GM23338 (cell line): Measurements from ENCODE around the gene SRP68.

Source experiments
- CREB1 ChIP-seq: fragments of 250-450 bp; sonication (Bioruptor Pico); IDR thresholded peaks from 2 replicates; pipeline ENCODE4 v1.5.0; 2020; ENCODE audit warnings: low read depth, mild to moderate bottlenecking, moderate library complexity
- EZH2 ChIP-seq: fragments of 200-600 bp; sonication (generic); IDR thresholded peaks from one replicate; pipeline ENCODE4 v1.8.0; 2017; ENCODE audit warnings: antibody characterized with exemption, mild to moderate bottlenecking, low read depth; ENCODE audit not compliant: unreplicated experiment
- EZH2phosphoT487 ChIP-seq: fragments of 200-600 bp; sonication (generic); IDR thresholded peaks from one replicate; pipeline ENCODE4 v1.8.1; 2018; ENCODE audit warnings: antibody characterized with exemption; ENCODE audit not compliant: unreplicated experiment
- JUNB ChIP-seq: IDR thresholded peaks from one replicate; pipeline ENCODE4 v1.6.1; 2016; ENCODE audit warnings: antibody characterized with exemption; ENCODE audit not compliant: unreplicated experiment
- NANOG ChIP-seq: IDR thresholded peaks from 2 replicates; pipeline ENCODE4 v1.6.1; 2016; ENCODE audit warnings: antibody characterized with exemption, borderline replicate concordance
- POLR2AphosphoS5 ChIP-seq: IDR thresholded peaks from 2 replicates; pipeline ENCODE4 v1.6.1; 2016; ENCODE audit warnings: antibody characterized with exemption, low read depth
- STAT1 ChIP-seq: IDR thresholded peaks from one replicate; pipeline ENCODE4 v1.6.1; 2016; ENCODE audit warnings: antibody characterized with exemption; ENCODE audit not compliant: unreplicated experiment
- ZNF114 ChIP-seq: fragments of 250-450 bp; sonication (Bioruptor Pico); IDR thresholded peaks from 2 replicates; pipeline ENCODE4 v1.5.0; 2020; ENCODE audit warnings: mild to moderate bottlenecking, moderate library complexity
- ZNF331 ChIP-seq: fragments of 250-450 bp; sonication (Bioruptor Pico); IDR thresholded peaks from 2 replicates; pipeline ENCODE4 v1.5.0; 2020; ENCODE audit warnings: low read depth, mild to moderate bottlenecking, moderate library complexity
- TF ChIP-seq, protein P1 (sequence below), 2 experiments: fragments of 200-600 bp in 1 of 2; sonication (generic) in 1 of 2; conservative IDR thresholded peaks; 2 replicates each; pipeline versions ENCODE4 v1.5.1 to v1.6.1; 2016 to 2017; ENCODE audit warnings: antibody characterized with exemption in 2 of 2, low read depth in 2 of 2, mild to moderate bottlenecking in 2 of 2, moderate library complexity in 1 of 2
- TF ChIP-seq, protein P2 (sequence below): IDR thresholded peaks from 2 replicates; pipeline ENCODE4 v1.6.1; 2016; ENCODE audit warnings: antibody characterized with exemption
- TF ChIP-seq, protein P3 (sequence below): IDR thresholded peaks from one replicate; pipeline ENCODE4 v1.6.1; 2018; ENCODE audit warnings: antibody characterized with exemption; ENCODE audit not compliant: unreplicated experiment
- TF ChIP-seq, protein P4 (sequence below): fragments of 250-450 bp; sonication (Bioruptor Pico); IDR thresholded peaks from 2 replicates; pipeline ENCODE4 v1.5.0; 2020; ENCODE audit warnings: mild to moderate bottlenecking, moderate library complexity

DNA sequence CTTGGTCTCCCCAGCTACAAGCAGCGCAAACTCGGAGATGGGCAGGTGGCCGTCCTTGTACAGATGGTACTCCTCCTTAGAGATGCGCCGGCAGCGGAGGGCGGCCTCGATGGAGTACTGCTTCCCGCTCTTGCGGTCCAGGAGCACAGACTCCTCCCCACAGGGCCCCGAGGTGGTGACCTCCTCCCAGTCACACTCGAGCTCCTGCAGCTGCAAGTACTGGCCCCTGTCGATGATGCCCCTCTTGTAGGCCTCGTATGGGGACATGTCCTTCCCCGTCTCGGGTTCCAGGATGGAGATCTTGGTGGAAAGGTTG lies 64.5 kb downstream of the SRP68 start:
- no peak for TF ChIP-seq POLR2AphosphoS5
- TF ChIP-seq, protein P1, sequence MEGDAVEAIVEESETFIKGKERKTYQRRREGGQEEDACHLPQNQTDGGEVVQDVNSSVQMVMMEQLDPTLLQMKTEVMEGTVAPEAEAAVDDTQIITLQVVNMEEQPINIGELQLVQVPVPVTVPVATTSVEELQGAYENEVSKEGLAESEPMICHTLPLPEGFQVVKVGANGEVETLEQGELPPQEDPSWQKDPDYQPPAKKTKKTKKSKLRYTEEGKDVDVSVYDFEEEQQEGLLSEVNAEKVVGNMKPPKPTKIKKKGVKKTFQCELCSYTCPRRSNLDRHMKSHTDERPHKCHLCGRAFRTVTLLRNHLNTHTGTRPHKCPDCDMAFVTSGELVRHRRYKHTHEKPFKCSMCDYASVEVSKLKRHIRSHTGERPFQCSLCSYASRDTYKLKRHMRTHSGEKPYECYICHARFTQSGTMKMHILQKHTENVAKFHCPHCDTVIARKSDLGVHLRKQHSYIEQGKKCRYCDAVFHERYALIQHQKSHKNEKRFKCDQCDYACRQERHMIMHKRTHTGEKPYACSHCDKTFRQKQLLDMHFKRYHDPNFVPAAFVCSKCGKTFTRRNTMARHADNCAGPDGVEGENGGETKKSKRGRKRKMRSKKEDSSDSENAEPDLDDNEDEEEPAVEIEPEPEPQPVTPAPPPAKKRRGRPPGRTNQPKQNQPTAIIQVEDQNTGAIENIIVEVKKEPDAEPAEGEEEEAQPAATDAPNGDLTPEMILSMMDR (conservative IDR thresholded peaks at IDR 0.05; ENCODE audit: low read depth in 2 of 2): no peak
- TF ChIP-seq EZH2: no peak
- TF ChIP-seq, protein P2, sequence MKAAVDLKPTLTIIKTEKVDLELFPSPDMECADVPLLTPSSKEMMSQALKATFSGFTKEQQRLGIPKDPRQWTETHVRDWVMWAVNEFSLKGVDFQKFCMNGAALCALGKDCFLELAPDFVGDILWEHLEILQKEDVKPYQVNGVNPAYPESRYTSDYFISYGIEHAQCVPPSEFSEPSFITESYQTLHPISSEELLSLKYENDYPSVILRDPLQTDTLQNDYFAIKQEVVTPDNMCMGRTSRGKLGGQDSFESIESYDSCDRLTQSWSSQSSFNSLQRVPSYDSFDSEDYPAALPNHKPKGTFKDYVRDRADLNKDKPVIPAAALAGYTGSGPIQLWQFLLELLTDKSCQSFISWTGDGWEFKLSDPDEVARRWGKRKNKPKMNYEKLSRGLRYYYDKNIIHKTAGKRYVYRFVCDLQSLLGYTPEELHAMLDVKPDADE: no peak
- TF ChIP-seq CREB1 (CRISPR knock-in tag): no peak
- TF ChIP-seq ZNF331: no peak
- TF ChIP-seq, protein P3, sequence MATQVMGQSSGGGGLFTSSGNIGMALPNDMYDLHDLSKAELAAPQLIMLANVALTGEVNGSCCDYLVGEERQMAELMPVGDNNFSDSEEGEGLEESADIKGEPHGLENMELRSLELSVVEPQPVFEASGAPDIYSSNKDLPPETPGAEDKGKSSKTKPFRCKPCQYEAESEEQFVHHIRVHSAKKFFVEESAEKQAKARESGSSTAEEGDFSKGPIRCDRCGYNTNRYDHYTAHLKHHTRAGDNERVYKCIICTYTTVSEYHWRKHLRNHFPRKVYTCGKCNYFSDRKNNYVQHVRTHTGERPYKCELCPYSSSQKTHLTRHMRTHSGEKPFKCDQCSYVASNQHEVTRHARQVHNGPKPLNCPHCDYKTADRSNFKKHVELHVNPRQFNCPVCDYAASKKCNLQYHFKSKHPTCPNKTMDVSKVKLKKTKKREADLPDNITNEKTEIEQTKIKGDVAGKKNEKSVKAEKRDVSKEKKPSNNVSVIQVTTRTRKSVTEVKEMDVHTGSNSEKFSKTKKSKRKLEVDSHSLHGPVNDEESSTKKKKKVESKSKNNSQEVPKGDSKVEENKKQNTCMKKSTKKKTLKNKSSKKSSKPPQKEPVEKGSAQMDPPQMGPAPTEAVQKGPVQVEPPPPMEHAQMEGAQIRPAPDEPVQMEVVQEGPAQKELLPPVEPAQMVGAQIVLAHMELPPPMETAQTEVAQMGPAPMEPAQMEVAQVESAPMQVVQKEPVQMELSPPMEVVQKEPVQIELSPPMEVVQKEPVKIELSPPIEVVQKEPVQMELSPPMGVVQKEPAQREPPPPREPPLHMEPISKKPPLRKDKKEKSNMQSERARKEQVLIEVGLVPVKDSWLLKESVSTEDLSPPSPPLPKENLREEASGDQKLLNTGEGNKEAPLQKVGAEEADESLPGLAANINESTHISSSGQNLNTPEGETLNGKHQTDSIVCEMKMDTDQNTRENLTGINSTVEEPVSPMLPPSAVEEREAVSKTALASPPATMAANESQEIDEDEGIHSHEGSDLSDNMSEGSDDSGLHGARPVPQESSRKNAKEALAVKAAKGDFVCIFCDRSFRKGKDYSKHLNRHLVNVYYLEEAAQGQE: no peak
- no peak for TF ChIP-seq EZH2phosphoT487
- no peak for TF ChIP-seq JUNB
- TF ChIP-seq NANOG: no peak
- no peak for TF ChIP-seq STAT1
- TF ChIP-seq, protein P4, sequence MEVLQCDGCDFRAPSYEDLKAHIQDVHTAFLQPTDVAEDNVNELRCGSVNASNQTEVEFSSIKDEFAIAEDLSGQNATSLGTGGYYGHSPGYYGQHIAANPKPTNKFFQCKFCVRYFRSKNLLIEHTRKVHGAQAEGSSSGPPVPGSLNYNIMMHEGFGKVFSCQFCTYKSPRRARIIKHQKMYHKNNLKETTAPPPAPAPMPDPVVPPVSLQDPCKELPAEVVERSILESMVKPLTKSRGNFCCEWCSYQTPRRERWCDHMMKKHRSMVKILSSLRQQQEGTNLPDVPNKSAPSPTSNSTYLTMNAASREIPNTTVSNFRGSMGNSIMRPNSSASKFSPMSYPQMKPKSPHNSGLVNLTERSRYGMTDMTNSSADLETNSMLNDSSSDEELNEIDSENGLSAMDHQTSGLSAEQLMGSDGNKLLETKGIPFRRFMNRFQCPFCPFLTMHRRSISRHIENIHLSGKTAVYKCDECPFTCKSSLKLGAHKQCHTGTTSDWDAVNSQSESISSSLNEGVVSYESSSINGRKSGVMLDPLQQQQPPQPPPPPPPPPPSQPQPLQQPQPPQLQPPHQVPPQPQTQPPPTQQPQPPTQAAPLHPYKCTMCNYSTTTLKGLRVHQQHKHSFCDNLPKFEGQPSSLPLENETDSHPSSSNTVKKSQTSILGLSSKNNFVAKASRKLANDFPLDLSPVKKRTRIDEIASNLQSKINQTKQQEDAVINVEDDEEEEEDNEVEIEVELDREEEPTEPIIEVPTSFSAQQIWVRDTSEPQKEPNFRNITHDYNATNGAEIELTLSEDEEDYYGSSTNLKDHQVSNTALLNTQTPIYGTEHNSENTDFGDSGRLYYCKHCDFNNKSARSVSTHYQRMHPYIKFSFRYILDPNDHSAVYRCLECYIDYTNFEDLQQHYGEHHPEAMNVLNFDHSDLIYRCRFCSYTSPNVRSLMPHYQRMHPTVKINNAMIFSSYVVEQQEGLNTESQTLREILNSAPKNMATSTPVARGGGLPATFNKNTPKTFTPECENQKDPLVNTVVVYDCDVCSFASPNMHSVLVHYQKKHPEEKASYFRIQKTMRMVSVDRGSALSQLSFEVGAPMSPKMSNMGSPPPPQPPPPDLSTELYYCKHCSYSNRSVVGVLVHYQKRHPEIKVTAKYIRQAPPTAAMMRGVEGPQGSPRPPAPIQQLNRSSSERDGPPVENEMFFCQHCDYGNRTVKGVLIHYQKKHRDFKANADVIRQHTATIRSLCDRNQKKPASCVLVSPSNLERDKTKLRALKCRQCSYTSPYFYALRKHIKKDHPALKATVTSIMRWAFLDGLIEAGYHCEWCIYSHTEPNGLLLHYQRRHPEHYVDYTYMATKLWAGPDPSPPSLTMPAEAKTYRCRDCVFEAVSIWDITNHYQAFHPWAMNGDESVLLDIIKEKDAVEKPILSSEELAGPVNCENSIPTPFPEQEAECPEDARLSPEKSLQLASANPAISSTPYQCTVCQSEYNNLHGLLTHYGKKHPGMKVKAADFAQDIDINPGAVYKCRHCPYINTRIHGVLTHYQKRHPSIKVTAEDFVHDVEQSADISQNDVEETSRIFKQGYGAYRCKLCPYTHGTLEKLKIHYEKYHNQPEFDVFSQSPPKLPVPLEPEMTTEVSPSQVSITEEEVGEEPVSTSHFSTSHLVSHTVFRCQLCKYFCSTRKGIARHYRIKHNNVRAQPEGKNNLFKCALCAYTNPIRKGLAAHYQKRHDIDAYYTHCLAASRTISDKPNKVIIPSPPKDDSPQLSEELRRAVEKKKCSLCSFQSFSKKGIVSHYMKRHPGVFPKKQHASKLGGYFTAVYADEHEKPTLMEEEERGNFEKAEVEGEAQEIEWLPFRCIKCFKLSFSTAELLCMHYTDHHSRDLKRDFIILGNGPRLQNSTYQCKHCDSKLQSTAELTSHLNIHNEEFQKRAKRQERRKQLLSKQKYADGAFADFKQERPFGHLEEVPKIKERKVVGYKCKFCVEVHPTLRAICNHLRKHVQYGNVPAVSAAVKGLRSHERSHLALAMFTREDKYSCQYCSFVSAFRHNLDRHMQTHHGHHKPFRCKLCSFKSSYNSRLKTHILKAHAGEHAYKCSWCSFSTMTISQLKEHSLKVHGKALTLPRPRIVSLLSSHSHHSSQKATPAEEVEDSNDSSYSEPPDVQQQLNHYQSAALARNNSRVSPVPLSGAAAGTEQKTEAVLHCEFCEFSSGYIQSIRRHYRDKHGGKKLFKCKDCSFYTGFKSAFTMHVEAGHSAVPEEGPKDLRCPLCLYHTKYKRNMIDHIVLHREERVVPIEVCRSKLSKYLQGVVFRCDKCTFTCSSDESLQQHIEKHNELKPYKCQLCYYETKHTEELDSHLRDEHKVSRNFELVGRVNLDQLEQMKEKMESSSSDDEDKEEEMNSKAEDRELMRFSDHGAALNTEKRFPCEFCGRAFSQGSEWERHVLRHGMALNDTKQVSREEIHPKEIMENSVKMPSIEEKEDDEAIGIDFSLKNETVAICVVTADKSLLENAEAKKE (CRISPR knock-in tag): no peak
- no peak for TF ChIP-seq ZNF114
